Activated T-cell treated with anti-CD3 and anti-CD28 coated beads, Interleukin-2, amount 50 U/mL, for 72 hours (primary cell): ENCODE measurements around the gene EPN2. TPM values are rescaled to one million over a fixed set of nuclear protein-coding genes. Genes with fewer than 3 reads are reported as not detected.
A peak's percentile ranks its signal among the peaks of the same experiment; 100 is the strongest.
"Not testable (repeated sequence)": the region's sequence is repeated elsewhere in the genome, so short reads cannot be mapped to it uniquely, and the experiment has no call there.

Experiments
- ATAC-seq, 2 donors: fragments of 150-1000 bp; cut with Tn5 transposase; replicated peaks in 1 of 2; 2 replicates each; pipeline ENCODE4 v1.10.0; 2021; ENCODE audit warnings: moderate library complexity in 2 of 2, mild to moderate bottlenecking in 1 of 2
- DNase-seq, 2 donors: peaks; one replicate each; pipeline ENCODE4 v3.0.0; 2021 to 2022; ENCODE audit warnings: mixed read lengths in 1 of 2
- H3K27ac Mint-ChIP-seq: one replicate; pipeline ENCODE4 v1.8.0; 2022; ENCODE audit warnings: mild to moderate bottlenecking, moderate library complexity, mixed read lengths
- H3K27me3 Mint-ChIP-seq: one replicate; pipeline ENCODE4 v1.8.0; 2022; ENCODE audit warnings: low read depth, mixed read lengths
- H3K36me3 Mint-ChIP-seq, 2 donors: one replicate each; pipeline ENCODE4 v1.8.0; 2022; ENCODE audit warnings: mixed read lengths in 2 of 2, mild to moderate bottlenecking in 1 of 2; ENCODE audit not compliant: insufficient read depth in 2 of 2
- H3K4me1 Mint-ChIP-seq: one replicate; pipeline ENCODE4 v1.8.0; 2022; ENCODE audit warnings: low read depth, mixed read lengths
- H3K4me3 Mint-ChIP-seq, 2 donors: one replicate each; pipeline ENCODE4 v1.8.0; 2022; ENCODE audit warnings: mild to moderate bottlenecking in 2 of 2, mixed read lengths in 2 of 2, moderate library complexity in 2 of 2
- H3K9me3 Mint-ChIP-seq, 2 donors: one replicate each; pipeline ENCODE4 v1.8.0; 2022; ENCODE audit warnings: mixed read lengths in 2 of 2
- total RNA-seq, 2 donors: library from RNA; stranded (reverse); gene quantifications; one replicate each; pipeline ENCODE4 v1.2.3, GENCODE V29; 2022

The EPN2 gene
- total RNA-seq, 2 donors from 2014 or later = 5.3 to 9.0 TPM

DNA sequence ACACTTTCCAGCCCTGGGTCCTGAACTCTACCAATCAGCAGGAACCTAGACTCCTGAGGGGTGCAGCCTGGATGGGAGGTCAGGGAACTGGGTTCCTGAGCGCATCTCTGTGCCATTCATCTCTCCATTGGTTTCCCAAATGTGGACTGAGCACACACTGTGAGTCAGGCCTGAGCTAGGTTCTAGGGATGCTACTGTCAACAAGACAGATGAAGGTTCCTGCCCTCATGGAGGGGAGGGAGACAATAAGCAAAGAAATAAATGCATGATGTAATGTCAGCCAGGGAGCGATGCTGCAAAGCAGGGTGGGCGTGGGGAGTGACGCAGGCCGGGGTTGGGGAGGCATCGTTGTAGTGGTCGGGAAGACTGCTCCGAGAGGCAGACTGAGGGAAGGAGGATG is 17.0 kb upstream of the EPN2 start:
- not testable (repeated sequence) for H3K4me1 Mint-ChIP-seq, H3K9me3 Mint-ChIP-seq, H3K4me3 Mint-ChIP-seq, H3K27ac Mint-ChIP-seq, H3K27me3 Mint-ChIP-seq, H3K36me3 Mint-ChIP-seq, DNase-seq, ATAC-seq

DNA sequence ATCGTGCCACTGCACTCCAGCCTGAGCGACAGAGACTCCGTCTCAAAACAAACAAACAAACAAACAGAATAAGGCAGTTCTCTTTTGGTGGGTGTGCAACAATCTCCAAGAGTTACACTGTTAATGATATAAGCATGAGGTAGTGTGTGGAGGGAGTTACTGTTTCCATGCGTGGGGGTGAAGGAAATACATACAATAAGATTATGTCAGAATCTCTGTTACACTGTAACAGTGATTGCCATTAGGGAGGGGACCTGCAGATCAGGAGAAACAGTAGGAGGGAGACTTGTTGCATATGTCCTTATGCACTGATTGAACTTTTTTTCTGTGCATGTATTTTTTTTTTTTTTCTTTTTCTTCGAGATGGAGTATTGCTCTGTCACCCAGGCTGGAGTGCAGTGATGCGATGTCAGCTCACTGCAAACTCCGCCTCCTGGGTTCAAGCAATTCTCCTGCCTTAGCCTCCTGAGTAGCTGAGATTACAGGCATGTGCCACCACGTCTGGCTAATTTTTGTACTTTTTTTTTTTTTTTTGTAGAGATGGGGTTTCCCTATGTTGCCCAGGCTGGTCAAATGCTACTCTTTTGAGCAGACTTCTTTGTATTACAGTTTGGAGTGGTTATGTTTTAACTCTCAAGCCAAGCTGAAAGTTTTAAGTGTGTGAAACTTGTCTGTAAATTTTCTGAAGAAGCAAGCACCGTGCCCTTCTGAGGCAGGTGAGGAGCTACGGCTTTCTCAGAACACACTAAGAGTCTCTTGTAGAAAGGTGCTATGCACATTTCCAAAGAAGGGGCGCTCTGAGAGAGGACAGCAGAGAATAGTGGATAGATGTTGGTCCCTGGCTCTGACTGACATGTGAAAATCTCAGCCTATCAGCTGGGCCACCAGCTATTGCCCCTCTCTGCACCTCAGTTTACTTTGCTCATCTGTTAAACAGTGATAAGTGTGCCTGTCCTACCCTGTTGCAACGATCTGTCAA is 10.3 kb upstream of the EPN2 start:
- H3K27ac Mint-ChIP-seq, DNase-seq, H3K27me3 Mint-ChIP-seq, H3K9me3 Mint-ChIP-seq, H3K36me3 Mint-ChIP-seq, H3K4me3 Mint-ChIP-seq, H3K4me1 Mint-ChIP-seq, ATAC-seq: not testable (repeated sequence)

DNA sequence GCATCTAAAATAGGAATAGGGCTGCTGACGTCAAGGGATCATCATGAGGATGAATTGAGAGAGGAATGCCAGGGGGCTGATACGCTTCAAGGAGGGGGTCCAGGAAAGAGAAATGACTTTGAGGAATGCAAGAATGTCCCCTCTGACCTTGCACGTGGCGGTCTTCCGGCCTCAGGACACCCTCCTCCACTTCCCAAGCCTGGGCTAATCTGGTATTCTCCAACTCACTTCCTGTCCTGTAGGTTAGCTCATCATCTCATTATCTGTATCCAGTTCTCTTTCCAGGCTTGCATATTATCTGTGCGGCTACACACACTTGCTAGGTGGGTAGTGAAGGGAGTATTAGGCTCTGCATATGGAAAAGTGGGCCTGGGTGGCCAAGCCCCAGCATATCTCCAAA is 2.5 kb upstream of the EPN2 start:
- not testable (repeated sequence) for ATAC-seq, H3K36me3 Mint-ChIP-seq, H3K4me1 Mint-ChIP-seq, H3K27ac Mint-ChIP-seq, H3K9me3 Mint-ChIP-seq, DNase-seq, H3K4me3 Mint-ChIP-seq, H3K27me3 Mint-ChIP-seq

DNA sequence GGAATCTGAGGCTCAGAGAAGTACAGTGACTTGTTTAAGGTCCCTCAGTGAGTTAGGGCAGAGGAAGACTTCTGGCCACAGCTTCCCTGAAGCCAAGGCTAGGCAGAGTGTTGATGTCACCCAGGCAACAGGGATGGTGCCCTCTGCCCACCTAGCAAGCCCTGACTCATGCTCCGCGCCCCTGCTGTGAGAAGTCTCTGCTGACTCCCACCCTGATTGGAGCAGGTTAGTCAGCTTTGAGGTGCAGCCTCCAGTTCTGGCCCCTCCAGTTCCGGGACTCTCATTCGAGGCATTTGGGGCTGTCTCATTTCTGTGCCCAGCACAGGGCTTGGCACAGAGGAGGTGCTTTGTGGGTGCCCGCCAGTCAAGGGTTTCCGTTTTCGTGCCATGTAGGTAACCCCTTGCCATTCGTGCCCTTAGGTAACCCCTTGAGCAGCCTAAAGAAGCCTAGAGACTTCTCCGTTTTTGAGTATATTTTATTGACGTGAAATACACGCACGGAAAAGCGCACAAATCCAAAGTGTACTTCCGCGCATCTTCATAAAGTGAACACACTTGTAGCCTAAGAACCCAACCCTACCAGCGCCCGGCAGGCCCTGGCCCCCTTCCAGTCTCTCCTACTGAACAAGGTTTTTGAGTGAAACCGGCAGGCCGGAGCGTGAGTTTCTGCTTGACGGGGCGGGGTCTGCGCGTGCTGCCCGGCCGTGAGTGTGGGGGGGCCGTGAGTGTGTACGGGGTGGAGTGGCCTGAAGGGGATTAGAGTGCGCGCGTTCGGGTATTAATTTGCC is 621 bp upstream of the EPN2 start:
- not testable (repeated sequence) for H3K36me3 Mint-ChIP-seq, H3K27ac Mint-ChIP-seq, H3K4me3 Mint-ChIP-seq, DNase-seq, H3K9me3 Mint-ChIP-seq
- H3K27me3 Mint-ChIP-seq = peaks cover 15% of the 10 kb centered on the region
- ATAC-seq = peak; percentile 83
- H3K4me1 Mint-ChIP-seq = peaks cover 11% of the 10 kb centered on the region

DNA sequence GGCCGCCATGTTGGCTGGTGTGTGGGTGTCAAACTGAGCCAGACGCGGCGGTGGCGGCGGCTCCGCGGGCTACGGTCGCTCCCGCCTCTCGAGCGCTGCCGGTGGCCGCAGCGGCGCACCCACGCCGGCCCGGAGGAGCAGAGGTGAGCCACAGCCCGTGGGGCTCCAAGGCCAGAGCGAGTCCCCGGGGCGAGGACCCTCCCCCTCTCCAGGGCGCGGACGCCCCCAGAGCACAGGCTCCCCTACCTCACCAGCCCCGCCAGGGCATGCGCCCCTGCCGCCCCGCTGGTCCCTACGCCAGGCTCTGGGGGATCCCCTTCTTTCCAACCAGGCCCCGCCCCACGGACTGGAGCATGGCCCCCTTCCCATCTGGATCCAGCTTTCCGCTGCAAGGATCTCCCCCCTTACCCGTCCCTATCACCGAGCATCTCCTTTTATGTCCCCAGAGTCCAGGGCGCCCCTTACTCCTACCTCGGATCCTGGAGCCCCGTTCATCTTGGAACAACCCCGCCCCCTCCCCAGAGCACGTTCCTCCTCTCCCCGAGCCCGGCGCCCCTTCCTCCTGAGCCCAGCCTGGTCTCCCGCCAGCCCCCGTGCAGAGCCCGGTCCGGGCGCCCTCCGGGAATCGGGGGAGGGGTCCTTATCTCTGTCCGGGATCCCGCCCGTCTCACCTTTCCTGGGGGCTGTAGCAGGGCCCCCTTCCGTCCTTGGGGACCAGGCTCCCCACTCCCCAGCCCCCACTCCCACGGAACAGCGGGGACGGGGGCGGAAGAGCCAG is 412 bp downstream of the EPN2 start:
- Mint-ChIP-seq H3K27ac (no peak overlapping the region), H3K9me3 (no peaks in the 10 kb centered on the region), H3K4me1 (peaks cover 11% of the 10 kb centered on the region), H3K36me3 (no peaks in the 10 kb centered on the region), H3K4me3 (peak overlapping the region; percentile 85 to 88), H3K27me3 (peaks cover 15% of the 10 kb centered on the region)
- peak in 1 of 2 donors; percentile 2 for DNase-seq
- peak; percentile 61 to 68 for ATAC-seq

DNA sequence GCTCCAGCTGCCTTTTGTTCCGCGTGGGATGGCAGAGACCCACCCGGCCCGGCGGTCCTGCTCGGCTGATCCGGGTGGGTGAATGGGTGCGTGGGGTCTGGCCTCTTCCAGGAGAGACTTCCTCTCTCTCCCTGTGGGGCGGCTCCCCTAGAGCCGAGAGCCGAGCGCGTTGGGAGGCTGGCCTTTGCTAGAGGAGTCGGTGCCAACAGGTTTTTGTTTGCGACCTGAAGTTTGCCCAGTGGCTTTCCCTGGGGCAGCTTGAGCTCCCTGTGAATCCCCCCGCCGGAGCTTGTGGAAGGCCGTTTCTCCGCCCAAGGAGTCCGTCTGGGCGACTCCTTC is 970 bp downstream of the EPN2 start:
- no peak for ATAC-seq
- H3K27ac Mint-ChIP-seq = no peak overlapping the region
- no peaks in the 10 kb centered on the region for H3K36me3 Mint-ChIP-seq
- peak overlapping the region; percentile 85 to 88 for H3K4me3 Mint-ChIP-seq
- H3K4me1 Mint-ChIP-seq = peaks cover 11% of the 10 kb centered on the region
- DNase-seq = peak in 1 of 2 donors; percentile 1
- H3K9me3 Mint-ChIP-seq = no peaks in the 10 kb centered on the region
- H3K27me3 Mint-ChIP-seq = peaks cover 15% of the 10 kb centered on the region

DNA sequence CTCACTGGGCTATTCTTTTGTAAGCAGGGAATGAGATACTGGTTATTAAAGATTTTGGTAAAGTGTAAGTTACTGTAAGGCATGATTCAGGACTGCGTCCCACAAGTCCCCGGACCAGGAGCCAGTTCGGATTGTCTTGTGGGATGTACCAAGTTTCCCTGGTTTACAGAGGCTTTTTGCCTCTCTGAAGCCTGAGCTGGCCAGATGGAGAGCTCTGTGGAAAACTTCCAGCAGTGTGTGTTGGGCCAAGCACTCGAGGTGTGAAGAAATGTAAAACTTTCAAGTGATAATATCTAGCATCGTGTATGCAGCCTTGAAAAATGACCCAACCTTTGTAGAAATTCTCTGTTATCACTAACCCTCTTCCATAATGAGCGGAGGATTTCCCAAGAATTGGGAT is 2.4 kb downstream of the EPN2 start:
- no peaks in the 10 kb centered on the region for H3K36me3 Mint-ChIP-seq
- H3K4me1 Mint-ChIP-seq = peaks cover 11% of the 10 kb centered on the region
- H3K27me3 Mint-ChIP-seq = peaks cover 15% of the 10 kb centered on the region
- no peaks in the 10 kb centered on the region for H3K9me3 Mint-ChIP-seq
- ATAC-seq = no peak
- no peak for DNase-seq
- no peak overlapping the region for H3K27ac Mint-ChIP-seq
- no peak overlapping the region for H3K4me3 Mint-ChIP-seq

DNA sequence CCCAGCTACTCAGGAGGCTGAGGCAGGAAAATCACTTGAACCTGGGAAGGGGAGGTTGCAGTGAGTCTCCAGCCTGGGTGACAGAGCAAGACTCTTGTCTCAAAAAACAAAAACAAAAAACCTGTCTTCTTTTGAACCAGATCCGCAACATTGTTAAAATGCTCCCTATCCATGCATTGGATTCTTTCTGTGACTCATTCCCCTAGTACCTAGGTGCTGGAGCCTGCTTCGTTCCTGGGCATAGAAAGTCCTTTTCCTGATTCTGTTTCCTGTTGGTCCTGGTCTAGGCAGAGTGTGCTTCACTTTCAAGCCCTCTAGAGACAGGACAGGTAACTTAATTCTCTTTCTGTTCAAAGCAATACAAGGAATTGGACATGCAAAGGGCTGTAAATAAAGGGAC is 5.2 kb downstream of the EPN2 start:
- ATAC-seq (no peak), DNase-seq (no peak)
- Mint-ChIP-seq H3K4me1 (peaks cover 11% of the 10 kb centered on the region), H3K4me3 (no peak overlapping the region), H3K9me3 (no peaks in the 10 kb centered on the region), H3K27ac (no peak overlapping the region), H3K27me3 (peaks cover 20% of the 10 kb centered on the region), H3K36me3 (no peaks in the 10 kb centered on the region)

DNA sequence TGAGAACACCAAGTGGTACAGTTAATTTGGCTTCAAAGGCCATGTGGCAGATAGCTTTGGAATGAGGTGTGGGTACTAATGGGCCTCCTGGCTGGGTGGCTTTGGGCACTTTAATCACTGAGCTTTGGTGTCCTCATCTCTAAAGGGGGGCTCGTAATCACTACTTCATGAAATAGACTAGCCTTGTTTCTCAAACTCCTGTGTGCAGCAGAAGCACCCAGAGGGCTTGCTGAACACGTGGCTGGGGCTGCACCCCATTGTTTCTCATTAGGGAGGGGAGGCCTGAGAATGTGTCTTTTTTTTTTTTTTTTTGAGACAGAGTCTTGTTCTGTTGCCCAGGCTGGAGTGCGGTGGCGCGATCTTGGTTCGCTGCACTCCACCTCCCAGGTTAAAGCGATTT is 5.8 kb downstream of the EPN2 start:
- Mint-ChIP-seq H3K4me3 (no peak overlapping the region), H3K9me3 (no peaks in the 10 kb centered on the region), H3K36me3 (no peaks in the 10 kb centered on the region), H3K4me1 (peaks cover 11% of the 10 kb centered on the region), H3K27ac (no peak overlapping the region), H3K27me3 (peaks cover 26% of the 10 kb centered on the region)
- DNase-seq (no peak), ATAC-seq (no peak)

DNA sequence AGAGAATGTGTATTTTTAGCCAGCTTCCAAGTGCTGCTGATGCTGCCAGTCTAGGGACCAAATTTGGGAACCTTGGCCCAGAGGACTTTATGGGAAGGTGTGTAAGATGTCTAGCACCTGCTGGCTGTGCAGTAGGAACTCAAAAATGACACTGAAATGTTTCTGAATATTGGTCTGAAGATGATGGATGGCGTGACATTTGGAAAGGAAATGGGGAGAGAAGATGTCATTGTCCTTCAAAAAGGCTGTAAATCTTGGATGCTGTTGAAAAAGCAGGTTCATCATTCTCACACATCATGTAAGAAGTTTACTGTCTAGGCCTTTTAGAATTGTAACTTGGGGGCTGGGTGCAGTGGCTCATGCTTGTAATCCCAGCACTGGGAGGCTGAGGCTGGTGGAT is 6.7 kb downstream of the EPN2 start:
- no peak overlapping the region for H3K27ac Mint-ChIP-seq
- peaks cover 4% of the 10 kb centered on the region for H3K4me1 Mint-ChIP-seq
- ATAC-seq = no peak
- peaks cover 24% of the 10 kb centered on the region for H3K27me3 Mint-ChIP-seq
- no peak overlapping the region for H3K4me3 Mint-ChIP-seq
- DNase-seq = no peak
- no peaks in the 10 kb centered on the region for H3K9me3 Mint-ChIP-seq
- no peaks in the 10 kb centered on the region for H3K36me3 Mint-ChIP-seq

DNA sequence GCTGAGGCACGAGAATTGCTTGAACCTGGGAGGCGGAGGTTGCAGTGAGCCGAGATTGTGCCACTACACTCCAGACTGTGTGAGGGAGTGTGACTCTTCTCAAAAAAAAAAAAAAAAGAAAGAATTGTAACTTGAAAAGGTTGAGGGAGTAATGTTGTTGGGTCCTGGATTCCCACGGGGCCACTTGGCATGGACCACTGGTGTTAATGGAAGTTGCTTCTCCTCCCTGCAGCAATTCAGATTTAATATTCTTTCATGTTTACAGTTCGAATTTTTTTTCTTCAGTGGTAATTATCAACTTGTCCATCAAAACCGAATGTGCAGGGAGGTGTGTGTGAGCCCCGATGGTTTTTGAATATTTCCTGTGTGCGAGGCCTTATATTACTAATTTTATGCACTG is 7.2 kb downstream of the EPN2 start:
- no peak for DNase-seq
- Mint-ChIP-seq H3K27me3 (peaks cover 26% of the 10 kb centered on the region), H3K4me1 (peaks cover 4% of the 10 kb centered on the region), H3K27ac (no peak overlapping the region), H3K9me3 (no peaks in the 10 kb centered on the region), H3K4me3 (no peak overlapping the region), H3K36me3 (no peaks in the 10 kb centered on the region)
- no peak for ATAC-seq

DNA sequence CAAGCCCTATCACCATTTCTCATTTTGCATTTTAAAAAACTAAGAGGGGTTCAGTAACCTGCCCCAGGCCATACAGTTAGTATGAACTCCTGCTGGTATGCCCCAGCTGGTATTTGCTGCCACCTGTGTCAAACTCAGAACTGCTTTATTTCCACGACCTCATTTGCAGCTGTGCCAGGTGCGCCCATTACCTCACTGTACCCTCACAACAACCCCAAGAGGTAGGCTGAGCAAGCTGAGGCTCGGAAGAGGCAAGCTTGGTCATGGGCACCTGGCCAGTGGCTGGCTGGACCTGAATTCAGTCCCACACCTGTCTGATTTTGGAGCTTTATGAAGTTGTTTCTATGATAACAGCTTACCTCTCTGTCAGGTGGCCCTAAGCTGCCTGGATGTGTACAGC is 7.6 kb downstream of the EPN2 start:
- H3K27me3 Mint-ChIP-seq = peaks cover 26% of the 10 kb centered on the region
- H3K9me3 Mint-ChIP-seq = no peaks in the 10 kb centered on the region
- H3K36me3 Mint-ChIP-seq = no peaks in the 10 kb centered on the region
- H3K4me3 Mint-ChIP-seq = no peak overlapping the region
- DNase-seq = no peak
- no peak overlapping the region for H3K27ac Mint-ChIP-seq
- ATAC-seq = no peak
- H3K4me1 Mint-ChIP-seq = peaks cover 4% of the 10 kb centered on the region

DNA sequence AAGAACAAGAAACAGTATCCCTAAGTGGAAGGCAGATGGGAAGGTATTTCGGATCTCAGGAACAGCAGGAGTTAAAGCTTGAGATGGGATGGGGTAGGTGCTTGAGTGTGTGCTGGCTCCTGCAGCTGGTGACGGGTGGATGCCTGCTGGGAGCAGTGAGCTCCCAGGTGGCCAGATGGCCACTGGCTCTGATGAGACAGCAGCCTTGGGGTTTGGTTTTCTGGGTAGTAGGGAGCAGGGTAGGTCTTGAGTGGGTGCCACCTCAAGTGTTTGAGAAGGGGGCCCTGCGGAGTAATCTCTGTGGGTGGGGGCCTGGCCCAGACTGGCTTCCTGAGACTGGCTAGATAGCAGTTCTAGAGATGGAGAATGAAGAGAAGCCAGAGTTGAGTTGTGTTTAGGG is 10.3 kb downstream of the EPN2 start:
- H3K27ac Mint-ChIP-seq = no peak overlapping the region
- H3K4me3 Mint-ChIP-seq = no peak overlapping the region
- ATAC-seq = no peak
- H3K9me3 Mint-ChIP-seq = no peaks in the 10 kb centered on the region
- H3K36me3 Mint-ChIP-seq = no peaks in the 10 kb centered on the region
- no peaks in the 10 kb centered on the region for H3K4me1 Mint-ChIP-seq
- no peak for DNase-seq
- H3K27me3 Mint-ChIP-seq = peaks cover 25% of the 10 kb centered on the region
